ENCODE measurements around the gene VWA5B1. TPM values are rescaled to one million over a fixed set of nuclear protein-coding genes. Genes with fewer than 3 reads are reported as not detected.

The VWA5B1 gene
- total and polyA plus RNA-seq, 2 of the 8 experiments (the other 6 are each of a cell fraction or from before 2014, with no cell fraction given): 0.54 to 2.3 TPM

- no peak overlapping the region for H3K18ac ChIP-seq (ENCODE audit: extremely low read depth, low read length)
- no peak overlapping the region for H2BK20ac ChIP-seq (ENCODE audit: low read length)
These were observed 34.8 kb downstream of the VWA5B1 start for GRCh38 chr1:20325407-20325843.

More at GRCh38 chr1:20325407-20325843, 34.8 kb downstream of the VWA5B1 start:
- Histone ChIP-seq H3K9ac (replicated peaks in 1 of 4; ENCODE audit: extremely low read depth in 1 of 4, low read depth in 3 of 4, low read length in 3 of 4) (no peak overlapping the region), H4K8ac (ENCODE audit: extremely low read depth, insufficient read depth, low read length) (no peak overlapping the region), H2AFZ (ENCODE audit: low read length) (no peak overlapping the region), H3K14ac (ENCODE audit: insufficient read length) (no peak overlapping the region), H3K36me3 (ENCODE audit: control insufficient read depth in 2 of 4, insufficient read depth in 4 of 4, low read length in 3 of 4) (no peaks in the 10 kb centered on the region), H3K9me3 (ENCODE audit: insufficient read depth in 2 of 2, low read depth in 1 of 2, low read length in 1 of 2) (no peaks in the 10 kb centered on the region), H3K23me2 (ENCODE audit: low read depth, low read length) (no peaks in the 10 kb centered on the region; the same call in 1 of the 2 replicates), H3K4ac (replicated peaks; ENCODE audit: insufficient read length, low read depth, low read length) (no peak overlapping the region), H3K79me2 (ENCODE audit: control insufficient read depth in 1 of 2, insufficient read depth in 2 of 2, low read length in 2 of 2) (no peaks in the 10 kb centered on the region), H4K5ac (ENCODE audit: insufficient read length, low read depth, low read length) (no peak overlapping the region), H3K4me1 (replicated peaks in 1 of 4; ENCODE audit: control insufficient read depth in 3 of 4, insufficient read depth in 4 of 4, low read length in 3 of 4) (no peaks in the 10 kb centered on the region), H2BK15ac (ENCODE audit: low read length) (no peak overlapping the region), H4K91ac (replicated peaks; ENCODE audit: insufficient read length, low read length) (no peak overlapping the region), H2BK12ac (ENCODE audit: low read depth, low read length) (no peak overlapping the region), H3K4me3 (ENCODE audit: extremely low read depth in 1 of 4, insufficient read depth in 2 of 4, low read depth in 3 of 4, low read length in 4 of 4) (no peak overlapping the region), H4K20me1 (replicated peaks in 1 of 2; ENCODE audit: control insufficient read depth in 1 of 2, insufficient read depth in 2 of 2, low read length in 2 of 2) (no peaks in the 10 kb centered on the region), H2BK5ac (ENCODE audit: low read depth, low read length) (no peak overlapping the region), H3K56ac (replicated peaks; ENCODE audit: insufficient read length, low read depth, low read length) (no peak overlapping the region), H2AK5ac (ENCODE audit: low read depth, low read length) (no peak overlapping the region), H3K79me1 (ENCODE audit: low read depth, low read length) (no peaks in the 10 kb centered on the region), H3K23ac (ENCODE audit: insufficient read length) (no peak overlapping the region), H3K27ac (ENCODE audit: low read depth, low read length) (no peak overlapping the region), H2BK120ac (replicated peaks; ENCODE audit: low read depth, low read length) (no peak overlapping the region), H3K27me3 (replicated peaks in 1 of 4; ENCODE audit: control insufficient read depth in 3 of 4, extremely low read depth in 1 of 4, insufficient read depth in 3 of 4, low read length in 3 of 4) (no peaks in the 10 kb centered on the region), H3K4me2 (ENCODE audit: insufficient read depth in 1 of 2, low read depth in 2 of 2, low read length in 2 of 2) (no peak overlapping the region)
- FAIRE-seq (no peak), DNase-seq (ENCODE audit: low read depth in 1 of 2, low spot score in 2 of 2) (no peak)
- ChIA-PET POLR2A (ENCODE audit: partially characterized antibody) (interaction anchor here (1.5 kb wide), 1 partner anchor 10 kb away, joined by 4 read pairs; no protein-coding TSS in a partner anchor), CTCF (ENCODE audit: partially characterized antibody) (interaction anchor here (0.7 to 2.1 kb wide), 8 partner anchors 8 to 130 kb away, joined by 3 to 8 read pairs (median 3); no protein-coding TSS in a partner anchor)
- WGBS, 2 experiments (ENCODE audit: extremely low coverage in 1 of 2, insufficient coverage in 1 of 2, insufficient read length in 1 of 2, insufficient replicate concordance in 2 of 2, low coverage in 1 of 2, low lambda C conversion rate in 2 of 2, missing lambda C conversion rate in 1 of 2): 78% methylated on average over 3 of the region's 3 CpGs; no CpG with 5 or more reads in 1 of the 2 experiments
- no peak for TF ChIP-seq SUZ12 (IDR thresholded peaks at IDR 0.05; ENCODE audit: low read length)

All from H1 (cell line).